OCI-LY1 (cell line): ENCODE measurements around the gene TMEM63B.

Source experiments
- H2AFZ ChIP-seq: fragments of 200-600 bp; sonication (generic), shearing (Covaris generic); 2 replicates; pipeline ENCODE4 v1.6.0; 2014; ENCODE audit warnings: antibody characterized with exemption, mild to moderate bottlenecking, low read length
- H3F3A ChIP-seq: fragments of 200-600 bp; sonication (generic), shearing (Covaris generic); 2 replicates; pipeline ENCODE4 v1.6.0; 2014; ENCODE audit warnings: mild to moderate bottlenecking, antibody characterized with exemption, low read length, moderate library complexity; ENCODE audit not compliant: insufficient read depth
- H3K27ac ChIP-seq: fragments of 200-600 bp; sonication (generic); 2 replicates; pipeline ENCODE4 v1.5.1; 2014; ENCODE audit warnings: low read length, mixed run types, mild to moderate bottlenecking, low read depth; ENCODE audit not compliant: poor library complexity, severe bottlenecking
- H3K27me3 ChIP-seq: fragments of 200-600 bp; sonication (generic); 2 replicates; pipeline ENCODE4 v1.6.0; 2014; ENCODE audit warnings: antibody characterized with exemption, mild to moderate bottlenecking, low read length, moderate library complexity; ENCODE audit not compliant: insufficient read depth
- H3K36me3 ChIP-seq: fragments of 200-600 bp; sonication (generic); 2 replicates; pipeline ENCODE4 v1.6.1; 2014; ENCODE audit warnings: mild to moderate bottlenecking, antibody characterized with exemption, low read length, moderate library complexity, mixed read lengths; ENCODE audit not compliant: insufficient read depth
- H3K4me1 ChIP-seq: fragments of 200-600 bp; sonication (generic); 2 replicates; pipeline ENCODE4 v1.5.1; 2014; ENCODE audit warnings: mild to moderate bottlenecking, low read length, moderate library complexity; ENCODE audit not compliant: insufficient read depth, severe bottlenecking
- H3K4me2 ChIP-seq: fragments of 200-600 bp; sonication (generic), shearing (Covaris generic); 2 replicates; pipeline ENCODE4 v1.6.1; 2014; ENCODE audit warnings: low read length
- H3K4me3 ChIP-seq: fragments of 200-600 bp; sonication (generic); 2 replicates; pipeline ENCODE4 v1.5.1; 2014; ENCODE audit warnings: low read length, low read depth, mild to moderate bottlenecking, mixed read lengths; ENCODE audit not compliant: poor library complexity, severe bottlenecking
- H3K79me2 ChIP-seq: fragments of 200-600 bp; shearing (Covaris generic); 2 replicates; pipeline ENCODE4 v1.6.1; 2016; ENCODE audit warnings: mixed run types, low read length, mixed read lengths; ENCODE audit not compliant: insufficient read depth
- H3K9ac ChIP-seq: fragments of 200-600 bp; sonication (generic), shearing (Covaris generic); 2 replicates; pipeline ENCODE4 v1.6.1; 2014; ENCODE audit warnings: mild to moderate bottlenecking, low read length, mixed read lengths
- H3K9me2 ChIP-seq: fragments of 200-600 bp; sonication (generic), shearing (Covaris generic); 2 replicates; pipeline ENCODE4 v1.6.1; 2014; ENCODE audit warnings: low read depth, mild to moderate bottlenecking, low read length, mixed read lengths
- H3K9me3 ChIP-seq: fragments of 200-600 bp; shearing (Covaris generic); 2 replicates; pipeline ENCODE4 v1.6.1; 2014; ENCODE audit warnings: low read length, mixed read lengths
- H4K20me1 ChIP-seq: fragments of 200-600 bp; sonication (generic), shearing (Covaris generic); 2 replicates; pipeline ENCODE4 v1.6.0; 2016; ENCODE audit warnings: mild to moderate bottlenecking, low read length; ENCODE audit not compliant: insufficient read depth
- EZH2 ChIP-seq: fragments of 200-600 bp; sonication (generic), shearing (Covaris generic); IDR thresholded peaks from 2 replicates; pipeline ENCODE4 v1.8.0; 2017; ENCODE audit warnings: borderline replicate concordance, mixed run types, mild to moderate bottlenecking, antibody characterized with exemption, low read length, moderate library complexity, mixed read lengths
- TF ChIP-seq, protein P1 (sequence below): fragments of 200-600 bp; sonication (generic), shearing (Covaris generic); IDR thresholded peaks from 2 replicates; pipeline ENCODE4 v1.5.1; 2017; ENCODE audit warnings: mild to moderate bottlenecking, antibody characterized with exemption, low read length, moderate library complexity, mixed read lengths

The TMEM63B gene

DNA sequence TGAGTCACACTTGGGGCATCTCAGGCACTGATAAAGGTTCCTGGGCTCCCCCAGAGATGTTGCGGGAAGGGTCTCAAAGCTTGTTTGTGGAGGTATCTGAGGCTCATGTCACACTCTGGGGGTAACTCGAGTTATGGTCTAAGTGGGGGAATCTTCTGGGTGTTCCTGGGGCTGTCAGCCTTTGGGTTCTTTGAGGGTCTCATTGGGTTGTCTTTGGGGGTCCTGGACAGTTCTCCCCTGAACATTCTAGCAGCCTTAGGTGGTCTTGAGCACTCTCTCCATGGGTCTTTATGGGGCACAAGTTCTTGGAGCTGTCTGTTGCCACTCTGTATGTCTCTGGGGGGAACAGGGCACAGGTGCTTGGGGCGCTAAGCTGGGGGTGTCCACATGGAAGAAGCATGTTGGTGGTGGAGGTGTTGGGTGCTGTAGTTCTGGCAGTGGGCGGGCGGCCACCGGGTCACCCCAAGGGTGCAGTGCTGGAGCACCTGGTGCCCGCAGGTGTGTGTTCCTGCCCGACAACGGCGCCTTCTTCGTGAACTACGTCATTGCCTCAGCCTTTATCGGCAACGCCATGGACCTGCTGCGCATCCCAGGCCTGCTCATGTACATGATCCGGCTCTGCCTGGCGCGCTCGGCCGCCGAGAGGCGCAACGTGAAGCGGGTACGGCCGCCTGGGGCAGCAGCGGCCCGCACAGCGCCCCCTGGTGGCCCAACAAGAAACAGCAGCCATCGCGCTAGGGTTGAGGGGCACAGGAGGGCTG, 24.2 kb downstream of the TMEM63B start:
- Histone ChIP-seq H4K20me1 (no peaks in the 10 kb centered on the region), H3K36me3 (no peaks in the 10 kb centered on the region), H3K27ac (no peak overlapping the region), H3K4me1 (no peaks in the 10 kb centered on the region), H3K9me2 (no peaks in the 10 kb centered on the region), H3K79me2 (no peaks in the 10 kb centered on the region), H3K9ac (no peak overlapping the region), H3K4me2 (no peak overlapping the region), H3K4me3 (no peak overlapping the region), H3F3A (no peaks in the 10 kb centered on the region), H3K9me3 (no peaks in the 10 kb centered on the region), H3K27me3 (peaks cover 6% of the 10 kb centered on the region; the same call in 1 of the 2 replicates), H2AFZ (no peak overlapping the region)
- no peak for TF ChIP-seq EZH2
- TF ChIP-seq, protein P1, sequence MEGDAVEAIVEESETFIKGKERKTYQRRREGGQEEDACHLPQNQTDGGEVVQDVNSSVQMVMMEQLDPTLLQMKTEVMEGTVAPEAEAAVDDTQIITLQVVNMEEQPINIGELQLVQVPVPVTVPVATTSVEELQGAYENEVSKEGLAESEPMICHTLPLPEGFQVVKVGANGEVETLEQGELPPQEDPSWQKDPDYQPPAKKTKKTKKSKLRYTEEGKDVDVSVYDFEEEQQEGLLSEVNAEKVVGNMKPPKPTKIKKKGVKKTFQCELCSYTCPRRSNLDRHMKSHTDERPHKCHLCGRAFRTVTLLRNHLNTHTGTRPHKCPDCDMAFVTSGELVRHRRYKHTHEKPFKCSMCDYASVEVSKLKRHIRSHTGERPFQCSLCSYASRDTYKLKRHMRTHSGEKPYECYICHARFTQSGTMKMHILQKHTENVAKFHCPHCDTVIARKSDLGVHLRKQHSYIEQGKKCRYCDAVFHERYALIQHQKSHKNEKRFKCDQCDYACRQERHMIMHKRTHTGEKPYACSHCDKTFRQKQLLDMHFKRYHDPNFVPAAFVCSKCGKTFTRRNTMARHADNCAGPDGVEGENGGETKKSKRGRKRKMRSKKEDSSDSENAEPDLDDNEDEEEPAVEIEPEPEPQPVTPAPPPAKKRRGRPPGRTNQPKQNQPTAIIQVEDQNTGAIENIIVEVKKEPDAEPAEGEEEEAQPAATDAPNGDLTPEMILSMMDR: peak; percentile 97

DNA sequence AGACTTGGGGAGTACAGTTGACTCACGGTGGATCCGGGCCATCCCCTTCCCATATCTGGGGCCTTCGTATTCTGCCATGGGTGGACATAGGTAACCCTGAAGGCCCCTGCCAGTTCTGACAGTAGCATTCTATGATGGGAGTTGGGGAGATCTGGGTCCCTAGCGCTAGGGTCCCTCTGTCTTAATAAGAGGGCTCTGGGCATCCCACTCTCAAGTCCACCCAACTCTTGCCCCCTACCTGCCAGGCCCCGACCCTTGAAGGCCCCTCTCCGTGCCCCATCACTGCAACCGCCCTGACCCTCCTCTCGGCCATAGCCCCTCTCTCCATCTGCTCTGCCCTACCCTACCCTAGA, 24.7 kb downstream of the TMEM63B start:
- Histone ChIP-seq H3K79me2 (no peaks in the 10 kb centered on the region), H3K9me3 (no peaks in the 10 kb centered on the region), H3K27ac (no peak overlapping the region), H4K20me1 (no peaks in the 10 kb centered on the region), H3F3A (no peaks in the 10 kb centered on the region), H3K27me3 (peaks cover 6% of the 10 kb centered on the region; the same call in 1 of the 2 replicates), H3K9me2 (no peaks in the 10 kb centered on the region), H3K4me3 (no peak overlapping the region), H3K36me3 (no peaks in the 10 kb centered on the region), H2AFZ (no peak overlapping the region), H3K4me1 (no peaks in the 10 kb centered on the region), H3K9ac (no peak overlapping the region), H3K4me2 (no peak overlapping the region)
- TF ChIP-seq, protein P1: peak; percentile 24; the same call in 1 of the 2 replicates
- TF ChIP-seq EZH2: no peak

DNA sequence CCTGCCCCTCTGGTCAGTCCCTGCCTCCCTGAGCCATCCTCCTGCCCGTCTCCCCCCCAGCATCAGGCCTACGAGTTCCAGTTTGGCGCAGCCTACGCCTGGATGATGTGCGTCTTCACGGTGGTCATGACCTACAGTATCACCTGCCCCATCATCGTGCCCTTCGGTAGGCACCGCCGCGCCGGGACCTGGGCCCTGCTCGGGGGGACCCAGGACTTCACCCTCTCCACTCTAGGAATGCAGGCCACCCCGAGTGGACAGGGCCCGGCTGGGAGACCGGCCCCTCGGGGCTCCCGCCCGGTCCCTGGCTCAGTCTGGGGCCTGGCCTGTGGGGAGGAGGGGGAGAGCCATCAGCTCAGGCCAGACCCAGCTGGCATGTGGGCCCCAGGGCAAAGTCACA, 25.2 kb downstream of the TMEM63B start:
- no peaks in the 10 kb centered on the region for H3K79me2 ChIP-seq
- no peaks in the 10 kb centered on the region for H3K4me1 ChIP-seq
- TF ChIP-seq, protein P1: no peak
- no peak for TF ChIP-seq EZH2
- peaks cover 6% of the 10 kb centered on the region; the same call in 1 of the 2 replicates for H3K27me3 ChIP-seq
- no peak overlapping the region for H2AFZ ChIP-seq
- H4K20me1 ChIP-seq: no peaks in the 10 kb centered on the region
- no peak overlapping the region for H3K4me3 ChIP-seq
- H3K9me3 ChIP-seq: no peaks in the 10 kb centered on the region
- no peak overlapping the region for H3K4me2 ChIP-seq
- H3K9ac ChIP-seq: no peak overlapping the region
- H3K27ac ChIP-seq: no peak overlapping the region
- H3K9me2 ChIP-seq: no peaks in the 10 kb centered on the region
- no peaks in the 10 kb centered on the region for H3K36me3 ChIP-seq
- H3F3A ChIP-seq: no peaks in the 10 kb centered on the region
